ENCODE results near the gene GAS7.

The GAS7 gene

GRCh38 chr17:10196941-10197340 lies 1.5 kb downstream of the GAS7 start:
- no peak for TF ChIP-seq CTCF (IDR thresholded peaks at IDR 0.05; ENCODE audit: low read length, missing control alignments)

GRCh38 chr17:10196384-10196895 lies 2.0 kb downstream of the GAS7 start:
- no peak for TF ChIP-seq CTCF (IDR thresholded peaks at IDR 0.05; ENCODE audit: low read length, missing control alignments)
- DNase-seq (ENCODE audit: low read depth) = no peak
- peak overlapping the region; percentile 52 for H3K4me3 ChIP-seq (replicated peaks; ENCODE audit: low read depth, low read length)

More at GRCh38 chr17:10196941-10197340, 1.5 kb downstream of the GAS7 start:
- H3K4me3 ChIP-seq (replicated peaks; ENCODE audit: low read depth, low read length) = peak overlapping the region; percentile 52
- DNase-seq (ENCODE audit: low read depth) = no peak

GRCh38 chr17:10195090-10195805 lies 3.2 kb downstream of the GAS7 start:
- DNase-seq (ENCODE audit: low read depth) = no peak
- H3K4me3 ChIP-seq (replicated peaks; ENCODE audit: low read depth, low read length) = no peak overlapping the region
- TF ChIP-seq CTCF (IDR thresholded peaks at IDR 0.05; ENCODE audit: low read length, missing control alignments) = no peak

GRCh38 chr17:10193632-10194031 lies 4.8 kb downstream of the GAS7 start:
- no peak for DNase-seq (ENCODE audit: low read depth)
- H3K4me3 ChIP-seq (replicated peaks; ENCODE audit: low read depth, low read length) = no peak overlapping the region
- no peak for TF ChIP-seq CTCF (IDR thresholded peaks at IDR 0.05; ENCODE audit: low read length, missing control alignments)

- DNase-seq (ENCODE audit: low read depth) = peak; percentile 61
- no peak overlapping the region for H3K4me3 ChIP-seq (replicated peaks; ENCODE audit: low read depth, low read length)
- no peak for TF ChIP-seq CTCF (IDR thresholded peaks at IDR 0.05; ENCODE audit: low read length, missing control alignments)
Observed at GRCh38 chr17:10192972-10193371, 5.4 kb downstream of the GAS7 start.

- DNase-seq (ENCODE audit: low read depth) = no peak
- no peak overlapping the region for H3K4me3 ChIP-seq (replicated peaks; ENCODE audit: low read depth, low read length)
- TF ChIP-seq CTCF (IDR thresholded peaks at IDR 0.05; ENCODE audit: low read length, missing control alignments) = no peak
Observed at GRCh38 chr17:10192461-10192860, 5.9 kb downstream of the GAS7 start.

GRCh38 chr17:10187456-10187855 lies 10.9 kb downstream of the GAS7 start:
- H3K4me3 ChIP-seq (replicated peaks; ENCODE audit: low read depth, low read length) = no peak overlapping the region
- TF ChIP-seq CTCF (IDR thresholded peaks at IDR 0.05; ENCODE audit: low read length, missing control alignments) = no peak
- no peak for DNase-seq (ENCODE audit: low read depth)

Measured in fibroblast of pulmonary artery (primary cell).